IMR-90 (cell line): ENCODE data around the gene TRIP11. TPM values are rescaled to one million over a fixed set of nuclear protein-coding genes. Genes with fewer than 3 reads are reported as not detected.

Experiments used
- ATAC-seq: fragments of 200-7000 bp; cut with Tn5 transposase; 2 replicates; pipeline ENCODE4 v1.9.1; 2020; ENCODE audit warnings: low read depth, mild to moderate bottlenecking, moderate library complexity
- BruUV-seq: library from RNA; stranded (reverse); fragments of 400-500 nt; replicated peaks from 2 replicates; lab custom pipeline; 2021; lab: Mats Ljungman, UMichigan
- CTCF ChIA-PET: fragments of 300-600 bp; formaldehyde crosslinking; extraction: SDS; loops from one replicate; lab custom pipeline; 2021; ENCODE audit warnings: antibody characterized with exemption; lab: Yijun Ruan, JAX
- POLR2A ChIA-PET: fragments of 300-600 bp; sonication (Branson Sonifier 250); formaldehyde crosslinking; loops from one replicate; lab custom pipeline; 2022; ENCODE audit warnings: antibody characterized with exemption; ENCODE audit not compliant: unreplicated experiment; lab: Charles Lee
- DNase-seq: peaks from one replicate; pipeline ENCODE4 v3.0.0; 2013
- H2AFZ ChIP-seq: replicated peaks from 2 replicates; pipeline ENCODE3; 2013; ENCODE audit warnings: low read length, mild to moderate bottlenecking; ENCODE audit not compliant: poor library complexity
- H2AK5ac ChIP-seq: 2 replicates; pipeline ENCODE4 v1.6.1; 2013; ENCODE audit warnings: low read depth, low read length, inconsistent platforms
- H2AK9ac ChIP-seq: replicated peaks from 2 replicates; pipeline ENCODE3; 2013; ENCODE audit warnings: mild to moderate bottlenecking, low read depth, low read length, moderate library complexity; ENCODE audit not compliant: poor library complexity
- H2BK120ac ChIP-seq: 2 replicates; pipeline ENCODE4 v1.6.1; 2013; ENCODE audit warnings: low read depth, low read length, inconsistent platforms
- H2BK15ac ChIP-seq: 3 replicates; pipeline ENCODE4 v1.6.1; 2013; ENCODE audit warnings: low read depth, low read length, inconsistent platforms
- H2BK20ac ChIP-seq: 2 replicates; pipeline ENCODE4 v1.6.1; 2013; ENCODE audit warnings: low read depth, mild to moderate bottlenecking, inconsistent platforms, low read length, moderate library complexity
- H2BK5ac ChIP-seq: 2 replicates; pipeline ENCODE4 v1.6.1; 2013; ENCODE audit warnings: mild to moderate bottlenecking, low read depth, low read length, inconsistent platforms; ENCODE audit not compliant: poor library complexity, severe bottlenecking
- H3K14ac ChIP-seq: replicated peaks from 2 replicates; pipeline ENCODE4 v1.6.1; 2013; ENCODE audit warnings: low read depth, low read length, inconsistent platforms
- H3K18ac ChIP-seq: 2 replicates; pipeline ENCODE4 v1.6.1; 2013; ENCODE audit warnings: low read depth, low read length, control low read depth
- H3K23ac ChIP-seq: 2 replicates; pipeline ENCODE4 v1.6.1; 2013; ENCODE audit warnings: low read depth, low read length, inconsistent platforms
- H3K27ac ChIP-seq: 2 replicates; pipeline ENCODE4 v1.5.1; 2013; ENCODE audit warnings: mild to moderate bottlenecking, control low read depth, low read length; ENCODE audit not compliant: insufficient read depth
- H3K27me3 ChIP-seq: 2 replicates; pipeline ENCODE4 v1.6.1; 2013; ENCODE audit warnings: low read length; ENCODE audit not compliant: control insufficient read depth, insufficient read depth
- H3K36me3 ChIP-seq: 2 replicates; pipeline ENCODE4 v1.6.1; 2013; ENCODE audit warnings: low read length, mixed read lengths; ENCODE audit not compliant: control insufficient read depth, insufficient read depth
- H3K4ac ChIP-seq: 2 replicates; pipeline ENCODE4 v1.6.1; 2013; ENCODE audit warnings: low read depth, low read length, inconsistent platforms
- H3K4me1 ChIP-seq: 2 replicates; pipeline ENCODE4 v1.6.1; 2013; ENCODE audit warnings: low read length, mixed read lengths; ENCODE audit not compliant: control insufficient read depth, insufficient read depth
- H3K4me2 ChIP-seq: 2 replicates; pipeline ENCODE4 v1.6.1; 2013; ENCODE audit warnings: low read depth, mild to moderate bottlenecking, control low read depth, low read length, moderate library complexity
- H3K4me3 ChIP-seq: 2 replicates; pipeline ENCODE4 v1.5.1; 2013; ENCODE audit warnings: low read depth, mild to moderate bottlenecking, control low read depth, low read length, moderate library complexity; ENCODE audit not compliant: insufficient read depth
- H3K56ac ChIP-seq: 2 replicates; pipeline ENCODE4 v1.6.1; 2013; ENCODE audit warnings: low read length, inconsistent platforms; ENCODE audit not compliant: insufficient read depth; ENCODE audit errors: extremely low read depth
- H3K79me1 ChIP-seq, 2 experiments: 2 replicates each; pipeline ENCODE4 v1.6.1; 2013; ENCODE audit warnings: low read length in 2 of 2, inconsistent platforms in 1 of 2, low read depth in 1 of 2
- H3K9ac ChIP-seq: 2 replicates; pipeline ENCODE4 v1.6.1; 2013; ENCODE audit warnings: low read depth, low read length, control low read depth
- H3K9me1 ChIP-seq: 2 replicates; pipeline ENCODE4 v1.6.1; 2013; ENCODE audit warnings: low read length, inconsistent platforms; ENCODE audit not compliant: insufficient read depth
- H3K9me3 ChIP-seq: 2 replicates; pipeline ENCODE4 v1.6.1; 2013; ENCODE audit warnings: low read length; ENCODE audit not compliant: control insufficient read depth, insufficient read depth
- H4K20me1 ChIP-seq: 2 replicates; pipeline ENCODE4 v1.6.1; 2013; ENCODE audit warnings: low read length, inconsistent platforms; ENCODE audit not compliant: insufficient read depth
- H4K5ac ChIP-seq: 2 replicates; pipeline ENCODE4 v1.6.1; 2013; ENCODE audit warnings: mild to moderate bottlenecking, low read depth, low read length, control low read depth
- H4K8ac ChIP-seq, 2 experiments: 2 replicates each; pipeline ENCODE4 v1.6.1; 2013; ENCODE audit warnings: low read depth in 2 of 2, low read length in 2 of 2, control low read depth in 1 of 2, inconsistent platforms in 1 of 2
- H4K91ac ChIP-seq: 2 replicates; pipeline ENCODE4 v1.6.1; 2013; ENCODE audit warnings: low read depth, low read length, inconsistent platforms; ENCODE audit not compliant: insufficient read depth
- CEBPB ChIP-seq: IDR thresholded peaks from 2 replicates; pipeline ENCODE4 v1.6.1; 2012; ENCODE audit warnings: low read depth, low read length, improper control_type of control experiment
- ELK1 ChIP-seq: fragments of 150-350 bp; IDR thresholded peaks from 2 replicates; pipeline ENCODE4 v1.6.1; 2016; ENCODE audit warnings: low read depth, mild to moderate bottlenecking, low read length, moderate library complexity, borderline replicate concordance
- WGBS, 2 experiments: methylation state at CpG; one replicate each; pipeline versions ENCODE4 v1.1.5 to v1.1.7; 2013; ENCODE audit warnings: missing lambda C conversion rate in 2 of 2; ENCODE audit not compliant: insufficient read length in 1 of 2; ENCODE audit errors: extremely low coverage in 2 of 2; 5-methylcytosine and 5-hydroxymethylcytosine counted together
- dilution Hi-C: fragments of 300-500 bp; cut with HindIII; formaldehyde crosslinking; loops from one replicate; pipeline ENCODE4 v1.14.3; 2018; ENCODE audit warnings: low sequenced_read_pairs; ENCODE audit not compliant: unreplicated experiment
- in situ Hi-C: fragments of 300-500 bp; cut with MboI; formaldehyde crosslinking; loops from 3 replicates; pipeline ENCODE4 v1.14.3; 2019; ENCODE audit warnings: low sequenced_read_pairs, inconsistent platforms, mixed read lengths
- intact Hi-C: fragments of 100-400 bp; cut with micrococcal nuclease; formaldehyde crosslinking; loops from 2 replicates; pipeline ENCODE4 v1.10.0; 2022
- polyA plus RNA-seq, 3 experiments: library from polyadenylated mRNA; depleted of rRNA; stranded (reverse); fragments of >200 nt; gene quantifications; 2 replicates each; pipeline ENCODE4 v1.2.3, GENCODE V29; 2012; ENCODE audit warnings: low replicate concordance in 1 of 3
- total RNA-seq: library from RNA; depleted of rRNA; stranded (reverse); fragments of >200 nt; gene quantifications from 2 replicates; pipeline ENCODE4 v1.2.3, GENCODE V29; 2012

The TRIP11 gene
- total and polyA plus RNA-seq, 2 of the 4 experiments (the other 2 are of a cell fraction) = 6.8 to 83.5 TPM

- WGBS, 2 experiments = 100% methylated on average over 1 of the region's 6 CpGs; no CpG with 5 or more reads in 1 of the 2 experiments
- Histone ChIP-seq H3K23ac (no peak overlapping the region), H3K14ac (no peak overlapping the region), H2AFZ (no peak overlapping the region), H2BK15ac (no peak overlapping the region), H2AK9ac (no peak overlapping the region), H4K8ac (no peak overlapping the region), H3K27ac (no peak overlapping the region), H2BK5ac (no peak overlapping the region), H3K4me3 (no peak overlapping the region), H4K20me1 (no peaks in the 10 kb centered on the region), H2AK5ac (no peak overlapping the region), H4K91ac (no peak overlapping the region), H3K9me3 (no peaks in the 10 kb centered on the region), H3K79me1 (peaks cover 2 to 5% of the 10 kb centered on the region in 2 experiments; a peak in 3 of 4 replicates), H3K18ac (no peak overlapping the region), H2BK120ac (no peak overlapping the region), H3K4me2 (no peak overlapping the region), H3K4me1 (no peaks in the 10 kb centered on the region), H2BK20ac (no peak overlapping the region), H3K56ac (no peak overlapping the region), H3K9me1 (no peaks in the 10 kb centered on the region), H3K36me3 (peaks cover 6% of the 10 kb centered on the region; the same call in 1 of the 2 replicates), H4K5ac (no peak overlapping the region), H3K9ac (no peak overlapping the region), H3K4ac (no peak overlapping the region), H3K27me3 (no peaks in the 10 kb centered on the region)
- no TSS peak for BruUV-seq
- no peak for ATAC-seq
- peak; percentile 97 for TF ChIP-seq CEBPB
- TF ChIP-seq ELK1 = no peak
- in situ Hi-C loops = loop anchor here (5.0 kb wide), 1 partner anchor 347 kb away; no protein-coding TSS in a partner anchor
- ChIA-PET POLR2A (no interaction called here), CTCF (no interaction called here)
- no peak for DNase-seq
- dilution Hi-C loops = no loop called here
- intact Hi-C loops = loop anchor here (5.0 kb wide), 2 partner anchors 347 to 487 kb away; partner anchors contain the start of gene PPP4R3A
These were observed 40.9 kb downstream of the TRIP11 start for GRCh38 chr14:91998667-91999570.
